ENCODE data around the gene B3GAT1.

DNA sequence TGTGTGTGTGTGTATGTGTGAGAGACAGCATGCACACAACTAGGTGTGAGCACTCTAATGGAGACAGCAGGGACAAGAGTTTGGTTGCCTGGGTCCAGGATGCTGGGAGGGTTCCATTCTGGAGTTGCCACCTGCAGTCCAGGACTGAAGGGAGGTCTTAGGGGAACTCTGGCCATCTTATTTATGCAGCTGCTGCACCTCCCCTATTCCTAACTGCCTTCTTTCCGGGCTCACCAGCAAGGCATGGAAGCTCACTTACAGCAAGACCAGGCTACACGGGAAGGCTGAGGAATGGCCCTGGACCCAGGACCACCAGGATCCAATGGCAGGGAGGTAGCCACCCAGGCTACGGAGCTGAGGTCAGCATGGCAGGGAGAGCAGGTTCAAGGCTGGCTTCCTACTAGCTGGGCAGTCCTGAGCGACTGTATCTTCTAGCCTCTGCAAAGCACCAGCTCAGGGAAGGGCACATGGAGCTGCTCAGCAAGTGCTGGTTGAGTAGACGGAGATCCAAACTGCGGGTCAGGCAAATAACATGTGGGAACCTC, 42.2 kb upstream of the B3GAT1 start:
- TF ChIP-seq, protein P1, sequence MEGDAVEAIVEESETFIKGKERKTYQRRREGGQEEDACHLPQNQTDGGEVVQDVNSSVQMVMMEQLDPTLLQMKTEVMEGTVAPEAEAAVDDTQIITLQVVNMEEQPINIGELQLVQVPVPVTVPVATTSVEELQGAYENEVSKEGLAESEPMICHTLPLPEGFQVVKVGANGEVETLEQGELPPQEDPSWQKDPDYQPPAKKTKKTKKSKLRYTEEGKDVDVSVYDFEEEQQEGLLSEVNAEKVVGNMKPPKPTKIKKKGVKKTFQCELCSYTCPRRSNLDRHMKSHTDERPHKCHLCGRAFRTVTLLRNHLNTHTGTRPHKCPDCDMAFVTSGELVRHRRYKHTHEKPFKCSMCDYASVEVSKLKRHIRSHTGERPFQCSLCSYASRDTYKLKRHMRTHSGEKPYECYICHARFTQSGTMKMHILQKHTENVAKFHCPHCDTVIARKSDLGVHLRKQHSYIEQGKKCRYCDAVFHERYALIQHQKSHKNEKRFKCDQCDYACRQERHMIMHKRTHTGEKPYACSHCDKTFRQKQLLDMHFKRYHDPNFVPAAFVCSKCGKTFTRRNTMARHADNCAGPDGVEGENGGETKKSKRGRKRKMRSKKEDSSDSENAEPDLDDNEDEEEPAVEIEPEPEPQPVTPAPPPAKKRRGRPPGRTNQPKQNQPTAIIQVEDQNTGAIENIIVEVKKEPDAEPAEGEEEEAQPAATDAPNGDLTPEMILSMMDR (IDR thresholded peaks at IDR 0.05) = no peak
- no peak for TF ChIP-seq EZH2 (IDR thresholded peaks at IDR 0.05; ENCODE audit: borderline replicate concordance, insufficient read depth, low read depth, low read length, poor library complexity, severe bottlenecking)

All from B cell (primary cell).